NCI-H446 (cell line): ENCODE measurements around the gene GSN.
"Not testable (repeated sequence)": the region's sequence is repeated elsewhere in the genome, so short reads cannot be mapped to it uniquely, and the experiment has no call there.

Experiments
- DNase-seq, 2 experiments: peaks; one replicate each; lab custom pipeline; 2025; lab: John Stamatoyannopoulos, UW

Gene GSN

GRCh38 chr9:121288673-121289025 is 20.7 kb downstream of the GSN start:
- DNase-seq, result no peak

- no peak for DNase-seq
Measured at GRCh38 chr9:121289026-121289771, 21.2 kb downstream of the GSN start.

DNA sequence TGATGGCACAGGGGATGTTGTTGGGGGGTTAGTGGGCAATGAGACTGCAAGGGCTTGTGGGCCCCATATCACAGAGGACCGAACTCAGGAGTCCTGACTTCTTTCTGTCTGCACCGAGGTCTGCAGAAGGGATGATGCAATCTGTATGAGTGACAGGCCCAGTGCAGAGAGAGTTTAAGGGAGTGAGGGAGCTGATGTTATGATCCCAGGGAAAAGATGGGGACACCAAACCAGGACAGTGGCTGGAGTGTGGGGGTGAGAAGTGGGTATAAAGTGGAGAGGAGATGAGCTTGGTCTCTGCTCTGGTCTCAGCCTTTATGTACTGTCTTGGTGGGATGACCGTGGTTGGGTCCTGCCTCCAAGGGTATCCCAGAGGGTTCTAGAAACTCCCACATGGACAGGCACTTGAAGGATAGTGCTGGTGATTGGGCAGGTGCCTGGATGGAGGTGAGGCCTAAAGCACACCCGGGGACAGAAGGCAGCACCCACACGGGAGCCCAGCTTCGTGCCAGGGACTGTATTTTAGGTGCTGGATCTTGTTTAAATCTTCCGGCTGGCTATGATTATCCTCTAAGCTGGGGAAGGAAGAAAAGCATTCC is 21.9 kb downstream of the GSN start:
- no peak for DNase-seq

DNA sequence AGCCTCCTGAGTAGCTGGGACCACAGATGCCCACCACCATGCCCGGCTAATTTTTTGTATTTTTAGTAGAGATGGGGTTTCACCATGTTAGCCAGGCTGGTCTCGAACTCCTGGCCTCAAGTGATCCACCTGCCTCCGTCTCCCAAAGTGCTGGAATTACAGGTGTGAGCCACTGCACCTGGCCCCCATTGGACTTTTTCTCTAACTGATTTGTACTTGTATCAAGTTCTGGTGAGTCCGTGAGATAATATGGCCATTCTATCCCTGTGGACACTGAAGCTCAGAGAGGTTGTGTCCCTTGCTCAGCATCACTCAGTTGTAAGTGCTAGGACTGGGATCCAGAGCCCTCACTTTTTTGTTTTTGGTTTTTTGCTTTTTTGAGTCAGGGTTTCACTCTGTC is 23.6 kb downstream of the GSN start:
- DNase-seq, result not testable (repeated sequence)

GRCh38 chr9:121292051-121292450 is 24.1 kb downstream of the GSN start:
- no peak for DNase-seq

- no peak for DNase-seq
Measured at GRCh38 chr9:121292801-121293241, 24.9 kb downstream of the GSN start.

DNA sequence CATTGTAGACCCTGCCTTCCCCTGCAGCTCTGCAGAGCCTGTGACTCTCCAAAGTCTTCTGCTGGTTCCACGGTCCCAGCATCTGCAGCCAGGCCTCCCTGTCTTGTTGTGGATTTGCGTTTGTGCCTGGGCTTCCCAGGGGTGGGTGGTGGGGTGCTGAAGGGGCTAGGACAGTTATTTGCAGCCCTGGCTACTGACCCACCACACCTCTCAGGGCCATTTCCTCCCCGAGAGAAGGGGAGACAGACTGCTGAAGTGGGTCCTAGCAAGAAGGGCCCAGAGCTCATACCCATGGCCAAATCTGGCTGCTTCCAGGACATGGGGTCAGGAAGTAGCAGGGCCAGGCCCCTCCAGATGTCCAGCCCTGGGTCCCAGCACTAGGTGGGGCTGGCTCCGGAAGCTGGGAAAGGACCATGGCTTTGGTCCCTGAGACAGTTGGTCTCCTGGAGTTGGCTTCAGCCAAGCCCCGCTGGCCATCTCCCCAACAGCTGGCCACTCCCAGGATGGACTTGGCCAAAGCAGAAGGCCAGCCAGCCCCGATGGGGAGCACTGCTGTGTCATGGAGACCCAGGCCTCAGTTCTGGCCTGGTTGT is 26.3 kb downstream of the GSN start:
- no peak for DNase-seq

- DNase-seq, result no peak
Measured at GRCh38 chr9:121294866-121295661, 27.1 kb downstream of the GSN start.

- no peak for DNase-seq
Measured at GRCh38 chr9:121295662-121296191, 27.8 kb downstream of the GSN start.

GRCh38 chr9:121296213-121297127 is 28.5 kb downstream of the GSN start:
- no peak for DNase-seq

DNA sequence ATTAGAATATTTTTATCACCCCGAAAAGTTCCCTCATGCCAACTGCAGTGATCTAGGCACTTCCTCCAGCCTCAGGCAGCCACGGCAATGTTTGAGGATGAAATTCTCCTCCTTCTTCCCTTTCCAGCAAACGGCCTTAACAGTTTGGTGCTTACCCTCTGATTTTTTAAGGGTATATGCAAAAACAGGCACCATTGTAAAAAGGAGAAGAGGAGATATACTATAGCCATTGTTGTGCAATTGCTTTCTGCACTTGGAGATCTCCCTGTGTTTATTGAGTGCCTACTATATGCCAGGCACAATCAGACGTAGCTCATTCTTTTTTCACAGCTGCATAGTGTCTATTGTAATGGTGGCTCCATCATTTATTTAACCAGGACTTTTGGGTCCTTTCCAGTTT is 29.4 kb downstream of the GSN start:
- no peak for DNase-seq

DNA sequence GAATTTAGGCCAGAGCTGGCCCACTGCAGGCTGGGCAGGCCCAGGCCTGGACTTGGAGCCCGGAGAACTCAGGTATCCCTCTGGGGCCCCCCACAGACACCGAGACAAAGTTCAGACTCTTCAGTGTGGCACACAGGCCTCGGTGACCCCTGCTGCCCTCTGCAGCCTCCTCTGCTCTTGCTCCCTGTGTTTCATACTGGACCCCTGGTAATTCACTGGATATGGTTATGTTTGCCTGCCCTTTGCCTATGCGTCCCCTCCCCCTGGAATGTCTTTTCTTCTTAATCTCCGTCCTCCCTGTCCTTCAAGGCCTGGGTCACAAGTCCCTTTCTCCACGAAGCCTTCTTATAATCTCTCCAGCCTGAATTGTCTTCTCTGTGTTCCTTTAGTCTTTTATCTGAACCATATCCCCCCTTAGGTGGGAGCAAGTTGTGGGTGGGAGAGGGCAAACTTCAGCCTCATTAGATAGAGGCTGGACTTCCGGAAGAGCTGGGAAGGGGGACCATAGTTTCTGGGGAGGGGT is 30.1 kb downstream of the GSN start:
- DNase-seq, result no peak

- DNase-seq, result no peak
Measured at GRCh38 chr9:121298689-121299466, 30.9 kb downstream of the GSN start.

DNA sequence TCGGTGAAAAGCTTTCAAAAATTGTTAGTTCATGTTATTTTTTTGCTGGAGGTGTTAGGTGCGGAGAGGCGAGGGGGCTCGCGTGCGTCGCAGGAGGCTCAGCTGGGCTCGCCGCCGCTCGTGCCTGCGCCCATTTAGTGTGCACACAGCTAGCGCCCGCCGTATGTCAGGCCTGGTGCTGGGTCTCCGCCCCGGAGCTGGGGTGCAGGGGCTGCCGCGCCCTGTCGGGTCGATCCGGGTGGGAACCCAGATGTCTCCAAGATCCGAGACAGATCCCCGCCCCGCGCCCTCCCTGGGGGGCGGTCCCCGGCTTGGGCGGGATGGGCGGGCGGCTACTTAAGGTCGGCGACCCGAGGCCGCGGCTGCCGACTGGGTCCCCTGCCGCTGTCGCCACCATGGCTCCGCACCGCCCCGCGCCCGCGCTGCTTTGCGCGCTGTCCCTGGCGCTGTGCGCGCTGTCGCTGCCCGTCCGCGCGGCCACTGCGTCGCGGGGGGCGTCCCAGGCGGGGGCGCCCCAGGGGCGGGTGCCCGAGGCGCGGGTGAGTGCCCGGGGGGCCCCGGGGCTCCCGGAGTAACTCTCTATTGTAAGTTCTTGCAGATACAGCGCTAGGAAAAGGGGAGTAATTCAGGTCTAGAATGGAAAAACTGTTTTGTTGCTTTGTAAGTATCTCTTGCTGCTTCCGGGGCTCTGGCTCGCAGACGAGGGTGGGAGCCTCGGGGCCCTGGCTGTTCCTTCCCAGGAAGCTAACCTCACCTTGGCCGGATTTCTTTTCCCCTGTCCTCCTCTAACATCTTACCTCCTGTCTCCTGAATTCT is 31.7 kb downstream of the GSN start:
- DNase-seq, result no peak

DNA sequence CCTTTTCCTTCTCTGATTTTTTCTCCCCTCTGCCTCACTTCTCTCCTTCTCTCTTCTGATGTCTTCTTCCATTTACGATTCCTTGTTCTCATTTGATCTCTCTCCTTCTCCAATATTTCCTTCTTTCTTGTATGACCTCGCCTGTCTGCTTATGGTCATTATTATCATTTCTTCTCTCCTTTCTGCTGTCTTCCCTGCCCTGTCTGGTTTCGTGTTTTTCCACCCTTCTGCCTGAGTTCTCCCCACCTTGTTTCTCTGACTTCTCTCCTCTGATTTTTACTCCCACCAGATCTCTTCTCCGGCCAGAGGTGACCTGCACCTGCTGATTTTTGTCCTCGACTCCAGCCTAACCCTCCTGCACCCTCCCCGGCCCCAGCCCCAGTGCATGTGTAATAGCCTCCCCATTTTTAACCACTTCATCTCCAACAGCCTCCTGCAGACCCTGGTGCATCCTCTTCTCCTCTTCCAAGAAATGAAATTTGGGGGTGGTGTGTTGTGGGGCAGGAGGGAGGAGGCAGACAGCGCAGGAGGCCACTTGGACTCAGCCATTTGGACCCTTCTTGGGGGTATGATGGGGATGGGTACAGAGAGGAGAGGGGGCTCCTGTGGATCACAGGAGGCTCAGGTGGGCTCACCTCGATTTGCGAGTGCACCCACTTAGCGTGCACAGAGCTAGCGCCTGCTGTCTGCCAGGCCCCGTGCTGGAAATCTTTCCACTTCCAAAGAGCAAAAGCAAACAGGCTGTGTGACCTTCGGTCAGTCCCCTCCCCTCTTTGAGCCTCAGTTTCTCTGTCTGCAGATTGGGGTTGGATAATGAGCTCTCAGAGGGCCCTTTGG is 32.5 kb downstream of the GSN start:
- DNase-seq, result no peak

GRCh38 chr9:121301881-121302286 is 33.9 kb downstream of the GSN start:
- DNase-seq, result no peak

DNA sequence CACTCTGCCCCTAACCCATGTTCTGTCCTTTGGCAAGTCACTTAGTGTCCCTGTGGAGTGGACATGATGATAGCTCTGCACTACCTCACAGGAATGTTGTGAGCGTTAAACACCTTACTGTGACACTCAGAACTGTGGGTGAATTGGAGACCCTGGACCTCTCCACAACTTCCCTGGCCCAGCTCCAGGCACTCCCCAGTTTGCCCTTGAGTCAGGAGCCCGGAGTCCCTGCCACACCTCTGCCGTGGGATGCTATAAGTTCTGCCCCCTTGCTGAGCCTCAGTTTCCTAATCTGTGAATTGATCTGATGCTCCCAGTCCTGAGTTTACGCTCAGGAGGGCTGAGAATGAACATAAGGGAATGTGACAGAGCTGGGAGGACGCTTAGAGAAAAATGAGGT is 34.4 kb downstream of the GSN start:
- DNase-seq, result no peak

DNA sequence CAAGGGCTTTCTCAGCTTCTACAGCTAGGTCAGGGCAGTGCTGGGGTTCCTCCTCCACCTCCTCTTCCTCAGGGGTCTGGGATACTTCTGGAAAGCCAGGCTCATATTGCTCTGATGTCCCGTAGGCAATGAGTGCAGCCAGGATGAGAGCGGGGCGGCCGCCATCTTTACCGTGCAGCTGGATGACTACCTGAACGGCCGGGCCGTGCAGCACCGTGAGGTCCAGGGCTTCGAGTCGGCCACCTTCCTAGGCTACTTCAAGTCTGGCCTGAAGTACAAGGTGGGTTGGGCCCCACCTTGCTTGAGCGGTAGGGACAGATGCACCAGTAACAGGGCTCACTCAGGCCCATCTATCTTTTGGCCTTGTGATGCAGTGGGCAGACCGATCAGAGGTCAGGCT is 34.8 kb downstream of the GSN start:
- DNase-seq, result no peak
